HG02642 (cell line): ENCODE results near the gene NDUFA1.
"Not testable (repeated sequence)": the region's sequence is repeated elsewhere in the genome, so short reads cannot be mapped to it uniquely, and the experiment has no call there.

Experiments used
- ATAC-seq: cut with Tn5 transposase; IDR thresholded peaks from one replicate; pipeline ENCODE4 v1.9.1; 2021; ENCODE audit warnings: mild to moderate bottlenecking; ENCODE audit not compliant: unreplicated experiment, poor library complexity

NDUFA1 gene

GRCh38 chrX:119871599-119872395, at the start of gene NDUFA1, which contains the start of gene RNF113A:
Gene NDUFA1, plus strand, starts transcription at chrX:119871832. Its CDS starts 80 bp downstream, at chrX:119871912.
Gene RNF113A, minus strand, starts transcription at chrX:119871733. Its CDS starts 120 bp downstream, at chrX:119871613.
- peak; percentile 94 for ATAC-seq

GRCh38 chrX:119824221-119824620, 47.4 kb upstream of the NDUFA1 start:
- ATAC-seq: not testable (repeated sequence)

GRCh38 chrX:119826399-119826959, 45.2 kb upstream of the NDUFA1 start:
- no peak for ATAC-seq

GRCh38 chrX:119828446-119828845, 43.2 kb upstream of the NDUFA1 start:
- no peak for ATAC-seq

- ATAC-seq: no peak
Observed at GRCh38 chrX:119833905-119834304, 37.7 kb upstream of the NDUFA1 start.

- peak; percentile 98 for ATAC-seq
Observed at GRCh38 chrX:119852382-119853353, 19.0 kb upstream of the NDUFA1 start, which contains the start of gene UPF3B. Gene UPF3B, minus strand, starts transcription at chrX:119852963. Its CDS starts 35 bp downstream, at chrX:119852928.

GRCh38 chrX:119853444-119853843, 18.2 kb upstream of the NDUFA1 start:
- ATAC-seq: no peak

GRCh38 chrX:119870626-119871131, 953 bp upstream of the NDUFA1 start:
- peak; percentile 16 for ATAC-seq

- ATAC-seq: peak; percentile 41
Observed at GRCh38 chrX:119871245-119871598, 410 bp upstream of the NDUFA1 start.

GRCh38 chrX:119878740-119879139, 7.1 kb downstream of the NDUFA1 start:
- no peak for ATAC-seq

GRCh38 chrX:119880076-119880475, 8.4 kb downstream of the NDUFA1 start:
- no peak for ATAC-seq

GRCh38 chrX:119880552-119881437, 9.2 kb downstream of the NDUFA1 start:
- peak; percentile 71 for ATAC-seq

- ATAC-seq: no peak
Observed at GRCh38 chrX:119885554-119886428, 14.2 kb downstream of the NDUFA1 start.

GRCh38 chrX:119887721-119888425, 16.2 kb downstream of the NDUFA1 start:
- peak; percentile 92 for ATAC-seq

GRCh38 chrX:119890626-119891025, 19.0 kb downstream of the NDUFA1 start:
- ATAC-seq: not testable (repeated sequence)

GRCh38 chrX:119891961-119892692, 20.5 kb downstream of the NDUFA1 start:
- not testable (repeated sequence) for ATAC-seq

GRCh38 chrX:119895843-119896326, 24.3 kb downstream of the NDUFA1 start, which contains the start of gene AKAP14:
Gene AKAP14, plus strand, starts transcription at chrX:119895893. Its CDS starts 7,331 bp downstream, at chrX:119903224.
- ATAC-seq: no peak
